Forelimb muscle (tissue), 1 donor: Measurements from ENCODE around the gene CLCN1. TPM values are rescaled to one million over a fixed set of nuclear protein-coding genes. Genes with fewer than 3 reads are reported as not detected.

Experiments used
- DNase-seq: peaks from one replicate; pipeline ENCODE4 v3.0.0-alpha.2; 2013; ENCODE audit warnings: low read depth
- polyA plus RNA-seq: library from polyadenylated mRNA; unstranded; fragments of 120-200 nt; gene quantifications from one replicate; pipeline ENCODE4 v1.2.1, GENCODE V29; 2013; ENCODE audit not compliant: insufficient read length

Gene CLCN1
- polyA plus RNA-seq, 1 donor: 2.6 TPM

DNA sequence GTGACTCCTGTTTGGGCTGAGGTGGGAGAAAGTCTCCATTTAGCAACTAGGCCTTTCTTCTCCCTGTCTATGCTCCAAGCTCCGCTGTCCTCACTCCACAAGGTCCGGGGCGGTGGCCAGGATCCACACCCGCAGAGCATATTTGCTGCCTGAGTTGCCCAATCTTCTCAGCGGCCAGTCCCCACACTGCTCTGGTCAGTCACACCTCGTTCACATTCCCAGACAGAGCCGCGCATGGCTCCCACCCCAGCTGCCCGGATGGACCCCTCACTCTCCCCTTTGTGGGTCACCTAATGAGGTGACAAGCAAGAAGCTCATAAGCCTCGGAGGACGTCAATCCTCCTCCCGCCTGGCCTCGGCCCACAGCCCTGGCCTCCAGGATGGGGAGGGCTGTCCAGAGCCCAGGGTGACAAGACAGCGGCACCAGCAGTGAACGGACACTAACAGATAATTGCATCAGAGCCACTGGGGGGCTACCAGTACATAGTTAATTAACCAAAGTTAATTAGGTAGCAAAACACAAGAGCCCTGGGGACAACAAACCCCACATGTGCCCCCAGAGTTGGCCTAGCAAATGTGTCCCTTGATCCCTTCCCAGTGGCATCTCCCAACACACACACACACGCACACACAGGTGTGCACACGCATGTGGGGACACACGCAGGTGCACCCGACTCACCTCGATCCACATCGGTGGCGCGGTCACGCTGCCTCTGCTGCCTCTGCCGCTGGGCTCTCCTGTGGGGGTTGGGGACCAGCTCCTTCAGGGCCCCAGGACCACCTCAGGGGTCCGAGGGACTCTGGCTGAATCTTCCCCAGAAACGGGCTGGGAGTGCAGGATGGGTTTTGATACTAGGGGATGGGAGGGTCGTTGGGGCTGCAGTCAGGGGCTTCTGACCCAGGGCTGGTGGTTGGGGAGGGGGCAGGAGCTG is 81.0 kb downstream of the CLCN1 start:
- DNase-seq: no peak

DNA sequence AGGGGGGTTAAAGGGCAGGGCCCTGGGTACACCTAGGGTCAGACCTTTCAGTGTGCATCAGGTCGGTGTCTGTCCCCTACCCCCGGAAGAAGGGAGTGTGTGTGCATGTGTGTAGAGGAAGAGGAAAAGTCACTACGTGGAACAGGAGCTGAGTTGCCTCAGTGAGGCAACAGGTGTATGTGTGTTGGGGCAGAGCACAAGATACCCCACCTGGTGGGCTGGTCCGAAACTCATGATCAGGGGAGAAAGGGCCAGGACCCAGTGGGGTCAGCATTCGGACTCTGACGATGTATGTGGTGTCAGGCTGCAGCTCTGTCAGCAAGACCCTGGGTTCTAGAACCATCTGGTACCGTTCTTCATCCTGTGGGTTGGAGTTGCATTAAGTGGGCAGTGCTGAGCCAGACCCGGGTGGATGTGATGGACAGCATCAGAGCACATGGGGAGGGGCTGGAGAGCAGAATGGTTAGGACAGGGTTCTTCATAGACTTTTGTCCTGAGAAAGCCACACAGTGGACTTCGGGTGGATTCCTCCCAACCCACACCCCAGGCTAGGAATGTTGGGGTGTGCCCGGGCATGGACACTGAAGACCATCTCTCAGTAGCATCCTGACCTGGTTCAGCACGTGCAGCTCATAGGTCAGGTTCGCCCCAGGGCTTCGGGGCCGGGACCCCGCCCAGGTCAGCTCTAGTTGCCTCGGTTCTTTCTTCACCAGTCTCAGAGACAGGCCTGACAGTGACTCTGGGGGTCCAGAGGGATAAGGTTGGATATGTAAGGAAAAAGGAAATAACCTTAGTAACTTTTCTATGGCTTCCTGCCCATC is 82.0 kb downstream of the CLCN1 start:
- DNase-seq: no peak

DNA sequence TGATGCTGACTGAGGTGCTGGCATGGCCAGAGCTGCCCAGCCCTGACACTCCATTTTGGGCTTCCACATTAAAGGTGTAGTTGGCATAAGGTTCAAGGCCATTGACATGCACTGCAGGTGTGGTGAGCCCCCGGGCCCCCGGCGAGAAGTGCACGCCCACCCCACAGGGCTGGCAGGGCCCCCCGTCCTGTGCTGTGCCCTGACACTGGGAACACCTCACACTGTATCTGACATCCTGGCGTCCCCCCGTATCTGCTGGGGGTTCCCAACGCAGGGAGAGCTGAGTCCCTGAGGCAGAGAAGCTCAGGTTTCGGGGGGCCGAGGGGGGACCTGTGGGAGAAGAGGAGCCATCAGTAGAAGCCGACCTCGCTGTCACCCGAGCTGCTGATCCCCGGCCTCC is 82.7 kb downstream of the CLCN1 start:
- DNase-seq: no peak

DNA sequence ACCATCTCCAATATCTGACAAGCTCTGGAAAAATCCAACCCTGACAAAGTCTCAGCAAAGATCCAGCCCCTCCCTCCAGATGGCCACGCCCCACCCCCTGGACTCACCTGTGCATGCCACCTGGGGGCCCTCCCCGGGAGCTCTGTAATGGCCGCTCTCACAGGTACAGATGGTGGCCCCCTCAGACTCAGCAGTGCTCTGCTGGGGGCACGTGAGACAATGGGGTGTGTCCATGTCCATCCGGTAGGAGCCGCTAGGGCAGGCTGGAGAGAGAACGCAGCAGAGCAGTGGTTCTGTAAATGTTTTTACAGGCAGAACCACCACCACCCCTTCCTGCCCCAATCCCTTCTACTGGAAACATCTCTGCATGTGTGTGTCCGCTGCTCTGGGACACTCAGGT is 83.2 kb downstream of the CLCN1 start:
- DNase-seq: no peak

DNA sequence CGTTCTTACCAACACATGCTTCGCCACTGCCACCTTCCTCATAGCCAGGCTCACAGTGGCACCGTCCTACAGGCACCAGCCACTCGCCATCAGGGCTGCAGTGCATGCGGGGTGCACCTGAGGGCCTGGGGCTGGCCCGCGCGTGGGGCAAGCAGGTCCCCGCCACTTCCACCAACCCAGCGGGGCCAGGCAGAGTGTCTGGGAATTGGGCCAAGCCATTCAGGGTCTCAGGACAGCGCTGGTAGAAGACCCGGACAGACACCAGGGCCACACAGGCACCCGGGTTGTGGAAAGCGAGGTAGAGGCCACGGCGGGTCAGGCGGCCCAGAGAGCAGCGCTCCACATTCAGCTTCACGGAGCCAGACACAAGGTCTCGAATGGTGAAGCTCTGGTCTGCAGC is 83.7 kb downstream of the CLCN1 start:
- no peak for DNase-seq

DNA sequence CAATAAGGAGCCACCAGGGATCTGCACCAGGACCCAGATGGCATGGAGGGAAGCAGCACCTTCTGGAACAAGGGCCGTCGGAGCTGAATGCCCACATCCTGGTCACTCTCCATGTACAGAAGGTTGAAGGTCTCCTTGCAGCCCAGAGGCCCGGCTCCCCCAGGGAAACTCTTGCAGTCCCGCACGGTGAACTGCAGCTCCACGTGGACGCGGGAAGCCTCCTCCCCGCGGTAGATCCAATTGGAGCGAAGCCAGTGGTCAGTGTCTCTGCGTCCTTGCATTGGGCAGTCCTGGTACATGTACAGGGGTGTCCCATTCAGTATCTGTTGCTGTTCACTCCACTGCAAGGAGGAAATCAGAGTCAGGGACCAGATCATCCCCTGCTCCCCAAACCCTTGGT is 85.4 kb downstream of the CLCN1 start:
- no peak for DNase-seq

Other genes starting within 250 kb of the CLCN1 start
- gene PIP, start 184.0 kb upstream of the CLCN1 start, polyA plus RNA-seq: not detected
- not detected for gene TAS2R39, start 132.7 kb upstream of the CLCN1 start, polyA plus RNA-seq
- gene TAS2R40, start 94.1 kb upstream of the CLCN1 start, polyA plus RNA-seq: not detected
- gene GSTK1, start 52.7 kb upstream of the CLCN1 start, polyA plus RNA-seq: 85.2 TPM
- gene TMEM139, start 31.2 kb upstream of the CLCN1 start, polyA plus RNA-seq: 1.0 TPM
- gene CASP2, start 27.8 kb upstream of the CLCN1 start, polyA plus RNA-seq: 20.3 TPM
- gene FAM131B, start 46.6 kb downstream of the CLCN1 start, polyA plus RNA-seq: 1.5 TPM
- 249 TPM for gene ZYX, start 65.2 kb downstream of the CLCN1 start, polyA plus RNA-seq
- 6.0 TPM for gene EPHA1, start 92.7 kb downstream of the CLCN1 start, polyA plus RNA-seq
- gene TAS2R60, start 127.3 kb downstream of the CLCN1 start, polyA plus RNA-seq: not detected
- gene TAS2R41, start 161.8 kb downstream of the CLCN1 start, polyA plus RNA-seq: not detected